HepG2 (cell line): ENCODE measurements around the gene TOGARAM1. TPM values are rescaled to one million over a fixed set of nuclear protein-coding genes. Genes with fewer than 3 reads are reported as not detected.

Experiments
- ATAC-seq: fragments of 200-7000 bp; cut with Tn5 transposase; 3 replicates; pipeline ENCODE4 v1.9.1; 2020; ENCODE audit warnings: mild to moderate bottlenecking, moderate library complexity
- BruUV-seq: library from RNA; stranded (reverse); fragments of 400-500 nt; replicated peaks from 2 replicates; lab custom pipeline; 2021; lab: Mats Ljungman, UMichigan
- CTCF ChIA-PET: fragments of 300-600 bp; formaldehyde crosslinking; extraction: SDS; loops from one replicate; lab custom pipeline; 2021; ENCODE audit warnings: low total read pairs, inconsistent platforms, low intra/inter-chr PET ratio; lab: Yijun Ruan, JAX
- POLR2A ChIA-PET: fragments of 350-600 bp; sonication (Branson Sonifier 250); formaldehyde crosslinking; loops from one replicate; lab custom pipeline; 2020; ENCODE audit warnings: antibody characterized with exemption, inconsistent platforms; lab: Yijun Ruan, JAX
- DNase-seq: peaks from one replicate; pipeline ENCODE4 v3.0.0-alpha.2; 2015; ENCODE audit warnings: low spot score
- FAIRE-seq: peaks from 3 replicates; lab custom pipeline; 2011; peaks lifted over from hg19 to GRCh38; lab: Jason Lieb, UNC
- H2AFZ ChIP-seq: one replicate; pipeline ENCODE4 v1.6.1; 2011; ENCODE audit warnings: low read length, inconsistent platforms
- H3K27ac ChIP-seq: fragments of 300-600 bp; 3 replicates; pipeline ENCODE4 v1.8.0; 2011; ENCODE audit warnings: mixed run types, mild to moderate bottlenecking, mixed read lengths, low read length, inconsistent platforms; ENCODE audit not compliant: insufficient read depth; ENCODE audit errors: extremely low read length
- H3K27me3 ChIP-seq, 2 experiments: fragments of 200-600 bp in 1 of 2; 2 replicates in 1 of 2; 3 replicates in 1 of 2; pipeline versions ENCODE4 v1.6.0 to v1.8.0; 2011; ENCODE audit warnings: low read length in 2 of 2, mild to moderate bottlenecking in 2 of 2, moderate library complexity in 2 of 2, inconsistent platforms in 1 of 2; ENCODE audit not compliant: insufficient read depth in 2 of 2, control insufficient read depth in 1 of 2
- H3K36me3 ChIP-seq, 2 experiments: fragments of 200-600 bp in 1 of 2; replicated peaks in 1 of 2; 2 replicates in 1 of 2; 3 replicates in 1 of 2; pipeline versions ENCODE4 v1.5.1 to v1.8.0; 2011; ENCODE audit warnings: low read length in 2 of 2, inconsistent platforms in 1 of 2; ENCODE audit not compliant: insufficient read depth in 2 of 2, control insufficient read depth in 1 of 2
- H3K4me1 ChIP-seq: 2 replicates; pipeline ENCODE4 v1.5.1; 2012; ENCODE audit warnings: low read length, inconsistent platforms; ENCODE audit not compliant: insufficient read depth
- H3K4me2 ChIP-seq: 2 replicates; pipeline ENCODE4 v1.6.0; 2011; ENCODE audit warnings: low read depth, low read length, inconsistent platforms
- H3K4me3 ChIP-seq, 3 experiments: fragments of 200-600 bp in 1 of 3; sonication (generic), shearing (Covaris generic) in 1 of 3; replicated peaks in 1 of 3; 2 replicates each; pipeline ENCODE4 v1.5.1; 2011 to 2016; ENCODE audit warnings: low read length in 3 of 3, inconsistent platforms in 2 of 3, low read depth in 2 of 3, mild to moderate bottlenecking in 2 of 3, control low read depth in 1 of 3, mixed read lengths in 1 of 3; ENCODE audit not compliant: insufficient read depth in 1 of 3
- H3K79me2 ChIP-seq: one replicate; pipeline ENCODE4 v1.6.1; 2011; ENCODE audit warnings: low read length, inconsistent platforms; ENCODE audit not compliant: insufficient read depth
- H3K9ac ChIP-seq: 2 replicates; pipeline ENCODE4 v1.6.0; 2011; ENCODE audit warnings: mild to moderate bottlenecking, low read depth, low read length, inconsistent platforms; ENCODE audit not compliant: insufficient read depth
- H3K9me3 ChIP-seq: 2 replicates; pipeline ENCODE4 v1.5.1; 2012; ENCODE audit warnings: mild to moderate bottlenecking, low read length
- H4K20me1 ChIP-seq: 2 replicates; pipeline ENCODE4 v1.6.0; 2011; ENCODE audit warnings: inconsistent platforms, mild to moderate bottlenecking, low read length, moderate library complexity; ENCODE audit not compliant: insufficient read depth
- GATAD2A ChIP-seq: IDR thresholded peaks from 2 replicates; pipeline ENCODE4 v1.6.1; 2016
- HNF1A ChIP-seq, 2 experiments: sonication (generic) in 1 of 2; formaldehyde crosslinking in 1 of 2; IDR thresholded peaks; 2 replicates each; pipeline versions ENCODE4 v1.4.0 to v1.6.1; 2016 to 2020; ENCODE audit warnings: borderline replicate concordance in 1 of 2, low read depth in 1 of 2, mild to moderate bottlenecking in 1 of 2, missing genetic modification reagents in 1 of 2
- HNRNPUL1 ChIP-seq: fragments of 200-400 bp; formaldehyde crosslinking; IDR thresholded peaks from 2 replicates; pipeline ENCODE4 v1.6.1; 2017; ENCODE audit warnings: low read depth, mild to moderate bottlenecking, low read length, moderate library complexity
- JUNB ChIP-seq: sonication (generic); formaldehyde crosslinking; IDR thresholded peaks from 2 replicates; pipeline ENCODE4 v1.8.0; 2022; ENCODE audit warnings: missing genetic modification reagents, mild to moderate bottlenecking, borderline replicate concordance
- MBNL3 ChIP-seq: fragments of 250-450 bp; sonication (Bioruptor Pico); conservative IDR thresholded peaks from 2 replicates; pipeline ENCODE4 v1.8.0; 2022; ENCODE audit warnings: mild to moderate bottlenecking, inconsistent platforms
- NCOR1 ChIP-seq: fragments of 200-600 bp; sonication (generic); IDR thresholded peaks from 2 replicates; pipeline ENCODE4 v1.7.0; 2017; ENCODE audit warnings: antibody characterized with exemption, low read length, borderline replicate concordance
- PAWR ChIP-seq: sonication (generic); formaldehyde crosslinking; IDR thresholded peaks from 2 replicates; pipeline ENCODE4 v1.4.0; 2020; ENCODE audit warnings: missing genetic modification reagents, mild to moderate bottlenecking, borderline replicate concordance
- POLR2G ChIP-seq: fragments of 200-400 bp; formaldehyde crosslinking; IDR thresholded peaks from 2 replicates; pipeline ENCODE4 v1.6.1; 2018; ENCODE audit warnings: mild to moderate bottlenecking, low read depth, low read length, moderate library complexity
- RNF219 ChIP-seq: sonication (generic); formaldehyde crosslinking; IDR thresholded peaks from 2 replicates; pipeline ENCODE4 v1.5.0; 2020; ENCODE audit warnings: mild to moderate bottlenecking, missing genetic modification reagents
- SUZ12 ChIP-seq: fragments of 150-350 bp; IDR thresholded peaks from 2 replicates; pipeline ENCODE4 v1.6.1; 2014; ENCODE audit warnings: low read depth, low read length
- TP53 ChIP-seq: sonication (generic); formaldehyde crosslinking; conservative IDR thresholded peaks from 2 replicates; pipeline ENCODE4 v1.4.0; 2020; ENCODE audit warnings: missing genetic modification reagents
- ZBTB14 ChIP-seq: sonication (generic); formaldehyde crosslinking; IDR thresholded peaks from 2 replicates; pipeline ENCODE4 v1.4.0; 2020; ENCODE audit warnings: missing genetic modification reagents
- ZFP36L2 ChIP-seq: sonication (generic); formaldehyde crosslinking; IDR thresholded peaks from 2 replicates; pipeline ENCODE4 v1.4.0; 2020; ENCODE audit warnings: missing genetic modification reagents
- ZMAT3 ChIP-seq: sonication (generic); formaldehyde crosslinking; conservative IDR thresholded peaks from 2 replicates; pipeline ENCODE4 v1.7.0; 2021; ENCODE audit warnings: missing genetic modification reagents
- ZNF335 ChIP-seq: sonication (generic); formaldehyde crosslinking; IDR thresholded peaks from 2 replicates; pipeline ENCODE4 v1.4.0; 2020; ENCODE audit warnings: missing genetic modification reagents
- in situ Hi-C: cut with HindIII; loops from 2 replicates; pipeline ENCODE4 v1.10.0; 2017; ENCODE audit warnings: low pct_unique_long_range_greater_than_20kb; ENCODE audit not compliant: extremely low pct_ligation_motif_present
- intact Hi-C: fragments of 100-400 bp; cut with micrococcal nuclease; formaldehyde crosslinking; loops from one replicate; pipeline ENCODE4 v1.10.0; 2022; ENCODE audit not compliant: unreplicated experiment
- polyA plus RNA-seq, 8 experiments: library from polyadenylated mRNA; depleted of rRNA in 3 of 8; stranded (reverse) in 7 of 8; unstranded in 1 of 8; fragments of >200 nt; fragmentation: Illumina TruSeq in 4 of 8; extraction: Trizol in 4 of 8; gene quantifications; 2 replicates each; pipeline versions ENCODE4 v1.2.1 to v1.2.3, GENCODE V29; 2011 to 2016; ENCODE audit warnings: low read depth in 4 of 8, missing spikeins in 1 of 8, mixed read lengths in 1 of 8; ENCODE audit not compliant: insufficient read depth in 1 of 8
- total RNA-seq, 5 experiments: library from RNA; depleted of rRNA; stranded (reverse); fragments of >200 nt; fragmentation: Illumina TruSeq; extraction: Trizol; gene quantifications; 2 replicates each; pipeline ENCODE4 v1.2.3, GENCODE V29; 2016; ENCODE audit warnings: low read depth in 1 of 5
- TF ChIP-seq, protein P1 (sequence below): sonication (generic); formaldehyde crosslinking; IDR thresholded peaks from 2 replicates; pipeline ENCODE4 v1.8.1; 2023; ENCODE audit warnings: mild to moderate bottlenecking, moderate library complexity, missing genetic modification reagents

Gene TOGARAM1
- total and polyA plus RNA-seq, 2 of the 13 experiments (the other 11 are each of a cell fraction or from before 2014, with no cell fraction given) = 5.6 to 9.8 TPM

- TF ChIP-seq HNF1A (IDR thresholded peaks at IDR 0.05; ENCODE audit: low read depth) (no peak), HNF1A (CRISPR knock-in tag; IDR thresholded peaks at IDR 0.05; ENCODE audit: borderline replicate concordance) (no peak), NCOR1 (no peak), GATAD2A (CRISPR knock-in tag) (no peak), MBNL3 (no peak), ZFP36L2 (CRISPR knock-in tag) (no peak)
- TF ChIP-seq, protein P1, sequence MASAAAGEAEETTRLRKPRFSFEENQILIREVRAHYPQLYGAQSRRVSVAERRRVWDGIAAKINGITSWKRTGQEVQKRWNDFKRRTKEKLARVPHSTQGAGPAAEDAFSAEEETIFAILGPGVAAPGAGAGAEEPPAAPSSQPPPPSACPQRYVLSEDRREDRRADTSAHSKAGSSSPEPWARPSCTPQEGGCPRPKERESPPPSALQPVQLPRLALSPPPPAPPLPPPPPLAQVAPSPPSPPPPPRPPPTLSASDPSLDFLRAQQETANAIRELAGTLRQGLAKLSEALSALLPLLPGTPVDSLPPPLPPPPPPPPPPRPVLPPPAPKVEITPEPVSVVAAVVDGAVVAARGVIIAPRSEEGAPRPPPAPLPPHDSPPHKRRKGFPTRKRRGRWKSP (CRISPR knock-in tag) = no peak
Observed at GRCh38 chr14:45096218-45096617, 134.2 kb downstream of the TOGARAM1 start (continued).

DNA sequence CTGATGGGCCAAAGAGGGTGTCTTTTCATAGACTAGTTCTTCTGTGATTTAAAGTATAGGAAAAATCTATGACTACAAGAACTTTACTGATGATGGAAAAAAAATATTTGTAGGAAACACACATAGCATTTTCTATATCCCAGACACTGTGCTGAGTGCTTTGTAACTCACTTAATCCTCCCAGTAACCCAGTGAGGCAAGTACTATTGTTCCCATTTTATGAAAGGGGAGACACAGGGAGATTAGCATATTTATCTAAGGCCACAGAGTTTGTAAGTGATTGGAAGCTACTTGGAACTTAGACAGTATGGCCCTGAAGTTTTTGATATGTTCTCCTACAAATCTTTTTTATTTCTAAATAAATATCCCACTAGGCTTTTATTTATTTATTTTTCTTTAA is 141.8 kb downstream of the TOGARAM1 start:
- ATAC-seq (no peak), FAIRE-seq (no peak), DNase-seq (no peak)
- H2AFZ ChIP-seq = no peak overlapping the region
- intact Hi-C loops (no loop called here), in situ Hi-C loops (no loop called here)
- no peak overlapping the region for H3K4me2 ChIP-seq
- H3K27ac ChIP-seq = no peak overlapping the region
- peaks cover 9 to 73% of the 10 kb centered on the region in 2 experiments for H3K36me3 ChIP-seq
- no peak overlapping the region for H3K4me3 ChIP-seq
- CTCF ChIA-PET = no interaction called here
- H3K27me3 ChIP-seq = no peaks in the 10 kb centered on the region
- no peaks in the 10 kb centered on the region for H3K4me1 ChIP-seq
- POLR2A ChIA-PET = no interaction called here
- H3K9me3 ChIP-seq = no peaks in the 10 kb centered on the region
- no peak overlapping the region for H3K9ac ChIP-seq
- no peaks in the 10 kb centered on the region for H4K20me1 ChIP-seq
- H3K79me2 ChIP-seq = no peaks in the 10 kb centered on the region
- BruUV-seq = no TSS peak
- TF ChIP-seq ZNF335 (CRISPR knock-in tag) (no peak), RNF219 (CRISPR knock-in tag) (no peak), ZMAT3 (no peak), PAWR (CRISPR knock-in tag) (no peak), ZBTB14 (CRISPR knock-in tag) (no peak), TP53 (CRISPR knock-in tag) (no peak), JUNB (CRISPR knock-in tag) (no peak), POLR2G (no peak), SUZ12 (no peak), HNRNPUL1 (no peak)
